Peyer's patch (tissue), 4 donors: ENCODE measurements around the gene LURAP1L.

Experiments used
- POLR2A ChIP-seq, 2 donors: fragments of 450-650 bp; IDR thresholded peaks; one replicate each; pipeline ENCODE4 v1.5.1; 2017; ENCODE audit warnings: antibody characterized with exemption in 2 of 2, mild to moderate bottlenecking in 2 of 2, moderate library complexity in 2 of 2
- TF ChIP-seq, protein P1 (sequence below), 6 experiments: fragments of 450-650 bp in 4 of 6; fragments of 200-600 bp in 2 of 6; sonication (generic) in 1 of 6; IDR thresholded peaks; one replicate each; pipeline ENCODE4 v1.5.1; 2017 to 2019; ENCODE audit warnings: antibody characterized with exemption in 6 of 6, mild to moderate bottlenecking in 3 of 6, moderate library complexity in 1 of 6

DNA sequence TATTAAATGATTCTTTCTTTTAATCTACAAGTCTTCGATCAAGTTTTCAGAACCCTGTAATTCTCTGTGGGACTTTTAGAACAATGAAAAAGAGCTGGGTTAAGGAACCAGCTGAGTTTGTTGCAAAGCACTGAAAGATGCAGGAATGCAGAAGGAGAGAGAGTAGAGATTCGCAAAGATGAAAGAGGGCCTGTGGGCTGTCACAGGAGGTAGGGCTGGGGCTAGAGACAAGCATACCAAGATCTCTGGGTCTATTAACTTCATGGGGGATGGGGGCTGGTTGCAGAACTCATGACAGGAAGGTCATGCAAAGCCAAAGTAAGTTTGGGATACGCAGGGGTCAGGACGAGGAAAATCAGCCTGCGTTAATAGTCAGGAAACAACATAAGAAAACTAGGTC is 81.8 kb downstream of the LURAP1L start:
- TF ChIP-seq POLR2A (IDR thresholded peaks at IDR 0.05) = no peak
- TF ChIP-seq, protein P1, sequence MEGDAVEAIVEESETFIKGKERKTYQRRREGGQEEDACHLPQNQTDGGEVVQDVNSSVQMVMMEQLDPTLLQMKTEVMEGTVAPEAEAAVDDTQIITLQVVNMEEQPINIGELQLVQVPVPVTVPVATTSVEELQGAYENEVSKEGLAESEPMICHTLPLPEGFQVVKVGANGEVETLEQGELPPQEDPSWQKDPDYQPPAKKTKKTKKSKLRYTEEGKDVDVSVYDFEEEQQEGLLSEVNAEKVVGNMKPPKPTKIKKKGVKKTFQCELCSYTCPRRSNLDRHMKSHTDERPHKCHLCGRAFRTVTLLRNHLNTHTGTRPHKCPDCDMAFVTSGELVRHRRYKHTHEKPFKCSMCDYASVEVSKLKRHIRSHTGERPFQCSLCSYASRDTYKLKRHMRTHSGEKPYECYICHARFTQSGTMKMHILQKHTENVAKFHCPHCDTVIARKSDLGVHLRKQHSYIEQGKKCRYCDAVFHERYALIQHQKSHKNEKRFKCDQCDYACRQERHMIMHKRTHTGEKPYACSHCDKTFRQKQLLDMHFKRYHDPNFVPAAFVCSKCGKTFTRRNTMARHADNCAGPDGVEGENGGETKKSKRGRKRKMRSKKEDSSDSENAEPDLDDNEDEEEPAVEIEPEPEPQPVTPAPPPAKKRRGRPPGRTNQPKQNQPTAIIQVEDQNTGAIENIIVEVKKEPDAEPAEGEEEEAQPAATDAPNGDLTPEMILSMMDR (IDR thresholded peaks at IDR 0.05) = no peak
